NCI-H345 (cell line): ENCODE measurements around the gene DNAH9.
A peak's percentile ranks its signal among the peaks of the same experiment; 100 is the strongest.

Experiments used
- DNase-seq: peaks from one replicate; lab custom pipeline; 2025; lab: John Stamatoyannopoulos, UW

DNAH9 gene

GRCh38 chr17:11598274-11599221 is at the start of gene DNAH9:
TSS of gene DNAH9 (plus strand) at chr17:11598470. CDS start at chr17:11598499, 29 bp downstream.
- DNase-seq = peak; percentile 95

- no peak for DNase-seq
These were observed 47.8 kb upstream of the DNAH9 start for GRCh38 chr17:11550431-11550830.

GRCh38 chr17:11551442-11551841 is 46.8 kb upstream of the DNAH9 start:
- no peak for DNase-seq

- DNase-seq = no peak
These were observed 45.1 kb upstream of the DNAH9 start for GRCh38 chr17:11553135-11553534.

GRCh38 chr17:11554042-11554441 is 44.2 kb upstream of the DNAH9 start:
- no peak for DNase-seq

GRCh38 chr17:11554542-11554941 is 43.7 kb upstream of the DNAH9 start:
- no peak for DNase-seq

GRCh38 chr17:11555530-11555929 is 42.7 kb upstream of the DNAH9 start:
- no peak for DNase-seq

- DNase-seq = no peak
These were observed 40.4 kb upstream of the DNAH9 start for GRCh38 chr17:11557727-11558452.

GRCh38 chr17:11558681-11559234 is 39.5 kb upstream of the DNAH9 start:
- no peak for DNase-seq

GRCh38 chr17:11559601-11560000 is 38.7 kb upstream of the DNAH9 start:
- DNase-seq = no peak

- DNase-seq = no peak
These were observed 37.0 kb upstream of the DNAH9 start for GRCh38 chr17:11561281-11561680.

GRCh38 chr17:11561702-11562101 is 36.6 kb upstream of the DNAH9 start:
- no peak for DNase-seq

GRCh38 chr17:11564589-11565380 is 33.5 kb upstream of the DNAH9 start:
- no peak for DNase-seq

- no peak for DNase-seq
These were observed 32.7 kb upstream of the DNAH9 start for GRCh38 chr17:11565591-11565990.

GRCh38 chr17:11578998-11579397 is 19.3 kb upstream of the DNAH9 start:
- DNase-seq = no peak

GRCh38 chr17:11580677-11581076 is 17.6 kb upstream of the DNAH9 start:
- no peak for DNase-seq

- DNase-seq = no peak
These were observed 16.1 kb upstream of the DNAH9 start for GRCh38 chr17:11582217-11582616.

- no peak for DNase-seq
These were observed 14.8 kb upstream of the DNAH9 start for GRCh38 chr17:11583306-11583992.

- no peak for DNase-seq
These were observed 8.6 kb upstream of the DNAH9 start for GRCh38 chr17:11589716-11590115.

- no peak for DNase-seq
These were observed 3.4 kb downstream of the DNAH9 start for GRCh38 chr17:11601661-11602060.

- peak; percentile 74 for DNase-seq
These were observed 10.1 kb downstream of the DNAH9 start for GRCh38 chr17:11608396-11608795.
